ENCODE measurements around the gene CYP4F22.

GRCh38 chr19:15563325-15563794, 55.0 kb downstream of the CYP4F22 start:
- TF ChIP-seq CTCF (IDR thresholded peaks at IDR 0.05) = no peak
- TF ChIP-seq POLR2A (IDR thresholded peaks at IDR 0.05) = no peak

Data from tibial nerve (tissue), 3 donors.